ENCODE data around the gene CLEC10A.

DNA sequence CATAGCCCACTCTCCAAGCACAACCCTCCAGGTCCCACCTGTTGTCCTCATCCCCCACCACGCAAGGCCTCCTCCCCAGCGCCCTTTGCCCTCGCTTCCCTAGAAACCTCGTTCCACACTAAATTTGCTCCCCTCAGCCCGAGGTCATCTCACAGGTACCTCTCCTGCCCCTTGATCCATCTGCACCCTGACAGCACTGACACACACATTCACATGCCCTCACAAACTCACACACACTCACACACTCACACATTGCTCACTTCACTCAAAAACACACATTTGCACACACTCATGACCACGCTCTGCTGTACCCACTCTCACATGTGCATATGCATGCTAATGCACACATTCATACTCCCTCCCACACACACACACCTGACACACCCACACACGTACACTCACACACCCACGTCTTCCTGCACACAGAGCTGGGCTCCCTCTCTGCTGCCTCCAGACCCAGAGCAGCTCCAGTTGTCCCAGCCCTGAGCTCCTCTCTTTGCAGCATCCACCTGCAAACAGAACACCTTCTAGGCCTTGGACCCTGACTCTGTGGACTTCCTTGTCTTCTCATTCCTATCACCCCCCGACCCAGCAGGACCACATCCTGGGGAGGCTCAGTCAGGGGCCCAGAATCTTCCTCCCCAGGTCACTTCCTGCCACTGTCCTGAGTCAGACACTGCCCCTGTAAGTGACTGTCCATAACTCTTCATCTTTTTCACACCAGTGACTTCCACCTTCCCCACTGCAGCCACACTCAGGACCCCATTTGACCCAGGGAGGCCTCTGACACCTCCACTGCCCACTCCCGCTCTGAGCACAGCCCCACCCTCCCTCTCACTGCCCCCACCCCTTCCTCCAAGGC is 29.6 kb upstream of the CLEC10A start:
- TF ChIP-seq, protein P1, sequence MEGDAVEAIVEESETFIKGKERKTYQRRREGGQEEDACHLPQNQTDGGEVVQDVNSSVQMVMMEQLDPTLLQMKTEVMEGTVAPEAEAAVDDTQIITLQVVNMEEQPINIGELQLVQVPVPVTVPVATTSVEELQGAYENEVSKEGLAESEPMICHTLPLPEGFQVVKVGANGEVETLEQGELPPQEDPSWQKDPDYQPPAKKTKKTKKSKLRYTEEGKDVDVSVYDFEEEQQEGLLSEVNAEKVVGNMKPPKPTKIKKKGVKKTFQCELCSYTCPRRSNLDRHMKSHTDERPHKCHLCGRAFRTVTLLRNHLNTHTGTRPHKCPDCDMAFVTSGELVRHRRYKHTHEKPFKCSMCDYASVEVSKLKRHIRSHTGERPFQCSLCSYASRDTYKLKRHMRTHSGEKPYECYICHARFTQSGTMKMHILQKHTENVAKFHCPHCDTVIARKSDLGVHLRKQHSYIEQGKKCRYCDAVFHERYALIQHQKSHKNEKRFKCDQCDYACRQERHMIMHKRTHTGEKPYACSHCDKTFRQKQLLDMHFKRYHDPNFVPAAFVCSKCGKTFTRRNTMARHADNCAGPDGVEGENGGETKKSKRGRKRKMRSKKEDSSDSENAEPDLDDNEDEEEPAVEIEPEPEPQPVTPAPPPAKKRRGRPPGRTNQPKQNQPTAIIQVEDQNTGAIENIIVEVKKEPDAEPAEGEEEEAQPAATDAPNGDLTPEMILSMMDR (IDR thresholded peaks at IDR 0.05), result no peak
- TF ChIP-seq POLR2AphosphoS5 (IDR thresholded peaks at IDR 0.05), result no peak

All from sigmoid colon (tissue), 4 donors.